ENCODE results near the gene ITSN1.
"Not testable (repeated sequence)": the region's sequence is repeated elsewhere in the genome, so short reads cannot be mapped to it uniquely, and the experiment has no call there.

ITSN1 gene

DNA sequence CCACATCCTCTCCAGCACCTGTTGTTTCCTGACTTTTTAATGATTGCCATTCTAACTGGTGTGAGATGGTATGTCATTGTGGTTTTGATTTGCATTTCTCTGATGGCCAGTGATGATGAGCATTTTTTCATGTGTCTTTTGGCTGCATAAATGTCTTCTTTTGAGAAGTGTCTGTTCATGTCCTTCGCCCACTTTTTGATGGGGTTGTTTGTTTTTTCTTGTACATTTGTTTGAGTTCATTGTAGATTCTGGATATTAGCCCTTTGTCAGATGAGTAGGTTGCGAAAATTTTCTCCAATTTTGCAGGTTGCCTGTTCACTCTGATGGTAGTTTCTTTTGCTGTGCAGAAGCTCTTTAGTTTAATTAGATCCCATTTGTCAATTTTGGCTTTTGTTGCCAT is 283.9 kb downstream of the ITSN1 start:
- not testable (repeated sequence) for DNase-seq (ENCODE audit: low read depth in 2 of 2)

DNA sequence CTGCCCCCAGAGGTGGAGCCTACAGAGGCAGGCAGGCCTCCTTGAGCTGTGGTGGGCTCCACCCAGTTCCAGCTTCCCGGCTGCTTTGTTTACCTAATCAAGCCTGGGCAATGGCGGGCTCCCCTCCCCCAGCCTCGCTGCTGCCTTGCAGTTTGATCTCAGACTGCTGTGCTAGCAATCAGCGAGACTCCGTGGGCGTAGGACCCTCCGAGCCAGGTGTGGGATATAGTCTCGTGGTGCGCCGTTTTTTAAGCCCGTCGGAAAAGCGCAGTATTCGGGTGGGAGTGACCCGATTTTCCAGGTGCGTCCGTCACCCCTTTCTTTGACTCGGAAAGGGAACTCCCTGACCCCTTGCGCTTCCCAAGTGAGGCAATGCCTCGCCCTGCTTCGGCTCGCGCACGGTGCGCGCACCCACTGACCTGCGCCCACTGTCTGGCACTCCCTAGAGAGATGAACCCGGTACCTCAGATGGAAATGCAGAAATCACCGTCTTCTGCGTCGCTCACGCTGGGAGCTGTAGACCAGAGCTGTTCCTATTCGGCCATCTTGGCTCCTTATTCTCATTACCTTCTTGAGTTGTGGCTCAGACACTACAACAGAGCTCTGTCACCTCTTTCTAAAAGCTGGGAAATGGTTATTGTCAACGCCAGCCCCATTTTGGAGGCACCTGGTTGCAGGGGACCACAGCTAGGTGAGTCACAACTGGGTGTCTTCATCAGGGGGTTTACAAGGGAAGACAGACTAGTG is 288.9 kb downstream of the ITSN1 start:
- DNase-seq (ENCODE audit: low read depth in 2 of 2): not testable (repeated sequence)

DNA sequence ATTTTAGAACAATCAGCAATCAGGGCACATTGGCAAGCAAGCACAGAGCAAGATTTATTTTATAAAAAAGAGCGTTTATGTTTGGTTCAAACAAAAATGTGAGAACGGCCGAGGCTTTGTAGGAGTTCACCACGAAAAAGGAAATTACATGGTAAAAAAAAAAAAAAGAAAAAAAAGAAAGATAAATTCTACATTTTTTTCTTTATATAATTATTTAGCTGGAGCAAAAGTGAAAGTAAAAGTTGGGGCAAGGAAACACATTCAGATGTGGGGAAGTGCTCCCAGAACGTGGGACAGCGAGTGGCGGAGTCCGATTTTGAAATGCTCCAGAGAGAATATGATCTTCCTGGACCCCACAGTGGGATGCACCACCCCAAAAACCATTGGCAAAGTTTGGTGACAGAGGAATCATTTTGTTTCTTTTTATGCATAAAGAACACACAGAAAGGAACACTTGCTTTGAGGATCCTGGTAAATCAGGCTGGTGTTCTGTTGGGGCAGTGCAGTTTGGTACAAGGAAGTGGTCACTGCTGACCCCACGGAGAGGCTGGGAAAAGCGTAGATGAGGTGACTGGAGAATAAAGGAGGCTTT is 289.6 kb downstream of the ITSN1 start:
- no peak for DNase-seq (ENCODE audit: low read depth in 2 of 2)

DNA sequence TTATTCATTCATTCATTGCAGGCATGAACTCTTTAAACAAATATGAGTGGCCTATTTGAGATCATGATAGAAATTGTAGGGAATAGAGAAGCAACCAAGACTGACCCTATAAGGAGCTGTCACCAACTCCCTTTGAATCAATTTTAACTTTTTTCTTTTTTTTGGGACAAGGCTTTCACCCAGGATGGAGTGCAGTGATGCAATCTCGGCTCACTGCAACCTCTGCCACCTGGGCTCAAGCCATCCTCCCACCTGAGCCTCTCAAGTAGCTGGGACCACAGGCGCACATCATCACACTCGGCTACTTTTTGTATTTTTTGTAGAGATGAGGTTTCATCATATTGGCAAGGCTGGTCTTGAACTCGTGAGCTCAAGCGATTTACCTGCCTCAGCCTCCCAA is 290.4 kb downstream of the ITSN1 start:
- no peak for DNase-seq (ENCODE audit: low read depth in 2 of 2)

DNA sequence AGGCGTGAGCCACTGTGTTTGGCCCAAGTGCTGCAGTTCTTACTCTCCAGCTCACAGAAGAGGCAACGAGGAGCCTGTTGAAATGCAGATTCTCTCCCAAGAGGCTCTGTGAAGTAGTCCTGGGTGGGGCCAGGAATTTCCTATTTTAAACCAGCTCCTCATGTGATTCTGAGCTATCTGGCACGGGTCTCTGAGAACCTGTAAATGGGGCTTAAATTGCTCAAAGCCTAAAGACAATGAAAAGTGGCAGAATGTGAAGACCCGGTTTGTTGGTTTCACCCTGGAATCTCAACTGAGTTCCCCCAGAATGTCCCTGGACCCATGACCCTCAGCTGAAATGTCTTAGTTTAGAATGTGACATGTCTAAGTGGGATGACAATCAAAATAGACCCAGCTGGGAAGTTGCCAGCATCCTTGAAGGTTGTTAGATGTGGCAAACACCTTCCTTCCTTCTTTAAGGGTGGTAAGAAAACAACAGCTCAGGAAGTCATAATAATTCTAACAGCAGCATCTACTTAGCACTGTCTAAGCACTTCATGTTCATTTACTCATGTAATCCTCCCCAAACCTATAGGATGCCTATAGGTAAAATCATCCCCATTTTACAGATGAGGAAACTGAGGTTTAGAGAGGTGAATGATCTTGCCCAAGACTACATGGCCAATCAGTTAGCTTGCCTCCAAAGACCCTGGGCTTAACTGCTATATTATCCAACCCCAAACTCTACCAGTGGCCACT is 294.2 kb downstream of the ITSN1 start:
- DNase-seq (ENCODE audit: low read depth in 2 of 2): no peak

DNA sequence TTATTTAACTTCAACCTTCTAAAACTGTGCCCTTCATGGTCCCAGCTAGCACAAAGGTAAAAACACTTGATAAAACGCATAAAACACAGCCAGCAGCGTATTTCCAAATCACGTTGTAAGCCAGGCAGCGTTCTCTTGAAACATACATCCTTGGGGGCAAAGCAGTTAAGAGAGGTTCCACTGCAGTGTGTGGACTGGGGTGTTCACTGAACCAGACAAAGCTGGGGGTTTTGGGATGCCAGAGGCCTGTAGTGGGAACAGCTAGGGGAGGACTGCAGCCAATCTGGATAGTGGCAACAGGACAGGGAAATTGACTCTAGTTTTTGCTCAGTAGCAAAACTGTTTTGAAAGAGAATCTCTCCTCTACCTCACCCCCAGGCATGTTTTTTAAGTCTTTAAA is 294.8 kb downstream of the ITSN1 start:
- no peak for DNase-seq (ENCODE audit: low read depth in 2 of 2)

DNA sequence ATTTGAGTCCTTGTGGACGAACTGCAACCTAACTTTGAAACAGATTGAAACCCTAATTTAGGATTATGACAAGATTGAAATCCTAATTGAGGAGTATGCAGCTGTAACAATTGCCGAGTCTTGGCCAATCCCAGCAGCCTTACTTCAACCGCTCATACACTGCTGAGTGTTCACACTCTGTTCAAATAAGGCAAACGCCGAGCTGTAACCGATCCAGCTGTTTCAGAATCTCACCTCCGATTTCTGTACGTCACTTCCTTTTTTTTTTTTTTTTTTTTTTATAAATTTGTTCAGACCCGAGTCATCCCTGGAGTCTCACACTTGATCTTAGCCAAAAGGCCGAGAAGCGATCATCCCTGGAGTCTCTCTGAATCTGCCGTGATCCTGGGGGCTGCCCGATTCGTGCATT is 295.6 kb downstream of the ITSN1 start:
- DNase-seq (ENCODE audit: low read depth in 2 of 2): no peak

DNA sequence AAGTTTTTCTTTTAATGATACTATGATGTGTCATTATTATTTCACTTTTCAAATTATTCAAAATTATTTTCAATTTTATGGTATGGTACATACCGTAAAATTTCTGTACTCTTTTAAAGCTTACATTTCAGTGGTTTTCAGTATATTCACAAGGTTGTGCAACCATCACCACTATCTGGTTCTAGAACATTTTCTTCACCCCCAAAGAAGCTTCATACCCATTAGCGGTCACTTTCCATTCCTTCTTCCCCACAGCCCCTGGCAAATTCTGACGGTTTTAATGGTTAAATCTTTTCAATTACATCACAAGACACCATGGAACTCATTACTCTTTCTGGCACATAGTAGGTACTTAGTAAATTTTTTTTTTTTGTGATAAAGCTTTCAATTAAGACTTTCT is 296.1 kb downstream of the ITSN1 start:
- no peak for DNase-seq (ENCODE audit: low read depth in 2 of 2)

DNA sequence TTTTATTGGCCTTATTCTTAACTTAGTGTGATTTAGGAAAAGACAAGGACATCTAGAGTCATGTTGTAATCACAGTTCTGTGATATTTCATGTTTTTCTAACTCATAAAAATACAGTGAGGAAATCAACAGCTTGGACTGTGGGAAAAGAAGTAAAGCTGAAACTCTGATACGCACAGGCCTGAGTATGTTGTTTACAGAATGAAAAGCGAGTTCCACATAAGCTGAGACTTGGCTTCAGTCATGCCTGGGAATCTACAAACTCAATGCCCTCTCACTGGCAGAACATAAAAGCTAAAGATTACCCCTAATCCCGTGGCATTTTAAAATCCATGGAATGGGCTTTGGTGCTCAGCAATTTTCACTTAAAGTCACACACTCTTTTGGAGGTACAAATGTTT is 296.9 kb downstream of the ITSN1 start:
- no peak for DNase-seq (ENCODE audit: low read depth in 2 of 2)

DNA sequence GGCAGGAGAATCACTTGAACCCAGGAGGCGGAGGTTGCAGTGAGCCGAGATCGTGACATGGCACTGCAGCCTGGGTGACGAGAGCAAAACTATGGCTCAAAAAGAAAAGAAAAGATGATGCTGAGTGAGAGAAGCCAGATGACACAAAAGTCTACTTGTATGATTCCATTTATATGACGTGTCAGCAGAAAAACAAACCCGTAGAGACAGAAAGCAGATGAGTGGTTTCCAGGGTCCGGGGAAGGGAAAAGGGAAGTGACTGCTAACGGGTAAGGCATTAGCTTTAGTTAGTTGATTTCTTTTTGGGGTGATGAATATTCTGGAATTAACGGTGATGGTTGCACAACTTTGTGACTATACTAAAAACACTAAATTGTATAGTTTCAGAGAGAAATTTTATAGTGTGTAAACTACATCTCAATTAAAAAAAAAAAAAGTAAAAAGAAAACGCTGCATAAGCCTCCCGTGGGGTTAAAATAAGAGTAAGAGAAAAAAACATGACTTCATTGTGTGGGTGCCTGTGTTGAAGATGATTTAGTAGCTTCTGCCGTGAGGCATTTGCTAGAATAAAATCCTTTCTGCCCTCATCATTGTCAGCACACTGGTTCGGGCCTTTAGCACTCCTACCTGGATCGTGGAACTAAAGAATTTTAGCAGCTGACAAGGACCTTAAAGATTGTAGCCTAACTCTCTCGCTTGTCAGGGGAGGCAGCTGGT is 298.0 kb downstream of the ITSN1 start:
- DNase-seq (ENCODE audit: low read depth in 2 of 2): no peak

DNA sequence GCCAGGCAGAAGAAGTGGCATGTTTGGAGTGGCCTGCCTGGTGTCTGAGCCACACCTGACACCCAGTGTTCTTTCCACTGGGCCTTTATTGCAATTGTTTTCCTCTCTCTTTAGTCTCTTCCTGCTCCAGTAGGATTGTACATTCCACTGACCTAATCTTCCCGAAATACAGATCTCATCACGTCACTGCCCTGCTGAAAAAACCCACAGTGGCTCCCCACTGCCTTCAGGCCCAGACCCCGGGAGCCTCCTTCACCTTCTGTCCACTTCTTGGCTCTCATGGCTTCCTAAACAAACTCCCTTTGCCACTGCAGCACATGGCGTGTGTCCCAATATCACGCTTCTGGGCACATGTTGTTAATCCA is 298.6 kb downstream of the ITSN1 start:
- no peak for DNase-seq (ENCODE audit: low read depth in 2 of 2)

DNA sequence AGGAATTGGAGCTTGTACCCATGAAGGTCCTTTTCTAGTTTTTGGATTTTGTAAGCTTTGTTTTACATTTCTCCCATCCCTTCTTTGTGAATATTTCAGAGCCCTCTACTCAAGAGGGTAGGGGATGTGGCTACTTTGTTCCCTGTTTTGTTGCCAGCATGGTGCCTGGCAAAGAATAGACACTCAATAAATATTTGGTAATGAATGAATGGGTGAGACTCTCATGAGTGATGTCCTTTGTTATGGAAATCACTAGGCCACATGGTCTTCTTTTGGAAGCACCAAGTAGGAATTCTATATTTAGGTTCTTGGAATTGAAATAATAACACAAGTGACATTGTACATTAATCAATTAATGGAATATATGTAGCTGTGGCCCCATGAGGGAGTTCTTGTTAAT is 300.1 kb downstream of the ITSN1 start:
- DNase-seq (ENCODE audit: low read depth in 2 of 2): no peak

DNA sequence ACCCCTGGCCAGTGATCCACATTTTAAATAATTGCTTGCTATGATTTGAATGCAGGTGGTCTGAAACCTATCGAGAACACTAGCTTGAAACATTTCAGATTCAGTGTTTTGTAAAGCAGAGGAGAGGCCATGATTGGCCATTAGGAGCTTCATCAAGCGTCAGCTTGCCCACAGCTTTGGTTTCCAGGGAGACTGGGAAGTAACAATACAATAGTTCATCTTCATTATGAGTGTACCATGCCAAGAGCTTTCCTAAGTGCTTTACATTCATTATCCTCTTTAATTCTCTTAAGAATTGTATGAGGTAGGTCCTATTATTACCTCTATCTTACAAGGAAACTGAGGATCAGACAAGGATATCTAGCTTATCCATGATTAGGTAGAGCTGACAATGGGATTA is 301.0 kb downstream of the ITSN1 start:
- no peak for DNase-seq (ENCODE audit: low read depth in 2 of 2)

DNA sequence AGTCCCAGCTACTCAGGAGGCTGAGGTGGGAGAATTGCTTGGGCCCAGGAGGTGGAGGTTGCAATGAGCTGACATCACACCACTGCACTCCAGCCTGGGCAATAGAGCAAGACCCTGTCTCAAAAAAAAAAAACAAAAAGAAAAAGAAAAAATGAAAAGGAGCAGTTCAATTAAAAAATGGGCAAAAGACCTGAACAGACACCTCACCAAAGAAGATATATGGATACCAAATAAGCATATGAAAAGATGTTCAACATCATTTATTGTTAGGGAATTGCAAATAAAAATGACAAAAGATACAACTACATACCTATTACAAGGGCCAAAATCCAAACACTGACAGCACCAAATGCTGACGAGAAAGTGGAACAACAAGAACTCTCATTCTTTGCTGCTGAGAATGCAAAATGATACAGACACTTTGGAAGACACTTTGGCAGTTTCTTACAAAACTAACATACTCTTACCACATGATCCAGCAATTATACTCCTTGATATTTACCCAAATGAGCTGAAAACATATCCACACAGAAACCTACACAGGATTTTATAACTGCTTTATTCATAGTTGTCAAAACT is 302.0 kb downstream of the ITSN1 start:
- no peak for DNase-seq (ENCODE audit: low read depth in 2 of 2)

DNA sequence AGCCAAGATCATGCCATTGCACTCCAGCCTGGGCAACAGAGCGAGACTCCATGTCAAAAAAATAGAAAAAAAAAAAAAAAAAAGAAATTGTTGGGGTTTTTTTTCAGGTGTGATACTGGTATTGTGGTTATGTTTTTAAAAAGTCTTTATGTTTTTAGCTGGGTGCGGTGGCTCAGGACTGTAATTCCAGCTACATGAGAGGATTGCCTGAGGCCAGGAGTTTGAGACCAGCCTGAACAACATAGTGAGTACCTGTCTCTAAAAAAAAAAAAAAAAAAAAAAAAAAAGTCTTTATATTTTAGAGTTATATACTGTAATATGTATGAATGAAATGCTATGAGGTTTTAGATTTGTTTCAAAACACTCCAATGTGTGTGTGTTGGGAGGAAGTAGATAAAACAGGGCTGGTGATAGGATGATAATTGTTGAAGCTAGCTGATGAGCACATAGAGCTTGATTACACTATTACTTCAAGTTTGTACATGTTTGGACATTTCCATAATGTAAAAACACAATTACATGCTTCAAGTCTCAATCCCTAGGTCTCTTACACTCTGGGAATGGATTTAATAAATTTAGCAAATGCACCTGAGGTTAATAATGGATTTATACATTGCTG is 303.5 kb downstream of the ITSN1 start:
- DNase-seq (ENCODE audit: low read depth in 2 of 2): no peak

DNA sequence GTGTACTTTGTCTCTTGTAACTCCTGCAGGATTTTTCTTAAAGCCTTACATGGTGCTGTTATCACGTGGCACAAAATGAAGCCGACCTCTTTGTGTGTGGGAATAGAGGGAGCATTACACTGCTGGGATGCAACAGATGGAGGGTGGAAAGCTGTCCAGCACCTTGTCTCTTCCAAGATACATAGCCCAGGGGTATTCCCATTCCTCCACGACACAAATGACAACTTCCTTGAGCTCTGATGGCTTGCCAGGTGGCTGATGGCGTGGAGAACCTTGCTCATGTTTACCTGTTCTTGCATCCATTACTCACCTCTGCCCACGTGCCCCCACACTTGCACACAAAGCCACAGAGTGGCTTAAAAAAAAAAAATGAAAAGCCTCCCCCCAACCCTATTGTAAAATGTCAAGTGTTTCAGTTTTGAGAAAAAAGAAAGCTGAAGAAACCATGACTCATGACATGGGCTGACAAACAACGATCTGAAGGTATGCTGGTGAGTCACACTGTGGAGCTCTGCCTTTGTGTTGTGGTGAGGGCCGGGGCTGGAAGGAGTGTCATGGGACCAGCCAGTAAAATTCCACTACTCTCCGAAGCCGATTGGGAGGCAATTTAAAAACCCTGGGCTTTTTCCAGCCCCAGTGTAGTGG is 305.3 kb downstream of the ITSN1 start:
- DNase-seq (ENCODE audit: low read depth in 2 of 2): peak; percentile 64 to 71

DNA sequence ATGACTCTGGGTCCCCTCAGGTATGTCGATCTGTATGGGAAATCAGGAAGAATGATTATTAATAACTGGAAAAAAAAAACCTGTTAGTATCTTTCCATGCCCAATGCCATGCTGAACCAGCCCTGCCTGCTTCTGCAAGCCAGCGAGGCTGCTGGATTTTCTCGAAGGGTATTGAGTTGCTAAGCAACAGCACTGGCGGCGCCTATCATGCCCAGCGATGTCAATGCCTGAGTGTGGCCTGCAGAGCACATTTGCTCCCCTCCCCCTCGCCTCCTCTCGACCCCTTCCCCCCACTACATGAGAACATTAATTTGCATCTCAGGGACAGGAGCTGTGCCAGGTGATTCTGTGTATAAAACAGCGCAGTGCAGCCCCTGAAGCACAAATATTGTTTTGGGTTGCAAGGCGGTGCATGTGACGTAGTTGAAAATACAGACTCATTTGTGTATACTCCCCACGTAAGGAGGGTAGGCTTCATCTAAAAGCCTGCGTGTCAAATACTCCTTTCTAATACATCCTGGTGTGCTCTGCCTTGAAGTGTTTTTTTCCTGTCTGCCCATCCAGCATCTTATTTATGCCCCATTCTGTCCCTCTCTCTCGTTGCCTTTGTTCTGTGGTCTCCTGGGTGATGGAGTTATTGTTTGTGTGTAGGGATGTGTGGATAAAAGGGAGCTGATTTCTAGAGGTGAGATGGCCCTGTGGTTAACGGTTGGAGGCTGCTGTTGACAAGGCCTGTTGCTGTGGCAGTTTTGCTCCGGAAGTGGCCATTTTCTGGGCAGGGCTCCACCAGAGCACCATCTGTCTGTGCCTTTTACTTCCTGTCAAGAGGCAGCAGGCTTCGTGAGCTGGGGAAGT is 306.0 kb downstream of the ITSN1 start:
- DNase-seq (ENCODE audit: low read depth in 2 of 2): peak; percentile 63 to 66

DNA sequence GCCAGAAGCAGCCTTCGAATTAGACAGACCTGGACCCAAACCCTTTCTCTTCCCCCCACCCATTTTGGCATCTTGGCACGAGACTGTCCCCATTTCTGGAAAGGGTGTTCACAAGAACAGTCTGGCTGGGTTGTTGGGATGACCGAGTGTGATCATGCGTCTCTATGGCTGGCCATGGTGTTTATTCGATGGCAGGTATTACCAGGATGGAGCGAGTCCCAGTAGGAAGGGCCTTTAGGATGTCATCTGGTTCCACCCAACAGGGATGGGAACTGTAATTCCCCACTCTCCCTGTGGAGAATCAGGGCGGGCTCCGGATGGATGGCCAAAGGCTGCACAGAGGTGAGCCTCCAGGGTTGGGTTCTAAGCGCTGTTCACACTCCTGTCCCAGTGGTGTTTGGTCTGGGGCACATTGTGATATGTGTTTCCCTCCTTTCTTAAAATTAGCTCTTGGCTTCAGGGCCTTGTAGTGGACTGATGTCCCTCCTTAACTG is 306.7 kb downstream of the ITSN1 start:
- no peak for DNase-seq (ENCODE audit: low read depth in 2 of 2)
